Prostate gland (tissue), 2 donors: Measurements from ENCODE around the gene KIAA0040. TPM values are rescaled to one million over a fixed set of nuclear protein-coding genes. Genes with fewer than 3 reads are reported as not detected.

Experiments
- DNase-seq: peaks from one replicate; pipeline ENCODE4 v3.0.0-alpha.2; 2019; ENCODE audit warnings: low spot score
- H3K27ac ChIP-seq, 2 donors: fragments of 200-600 bp; sonication (generic); 2 replicates each; pipeline ENCODE4 v1.5.1; 2017 to 2019
- H3K27me3 ChIP-seq: fragments of 200-600 bp; sonication (generic); replicated peaks from 2 replicates; pipeline ENCODE4 v1.5.1; 2019; ENCODE audit not compliant: insufficient read depth
- H3K36me3 ChIP-seq, 2 donors: fragments of 200-600 bp; sonication (generic); 1 replicate in 1 of 2; 2 replicates in 1 of 2; pipeline versions ENCODE4 v1.5.1 to v1.8.1; 2017 to 2019
- H3K4me1 ChIP-seq: fragments of 200-600 bp; sonication (generic); replicated peaks from 2 replicates; pipeline ENCODE4 v1.5.1; 2019
- H3K4me3 ChIP-seq, 2 donors: fragments of 200-600 bp; sonication (generic); 2 replicates each; pipeline ENCODE4 v1.5.1; 2017 to 2019
- H3K9me3 ChIP-seq: fragments of 200-600 bp; sonication (generic); 2 replicates; pipeline ENCODE4 v1.5.1; 2017
- CTCF ChIP-seq, 4 experiments: fragments of 200-600 bp in 2 of 4; fragments of 450-650 bp in 2 of 4; sonication (generic) in 2 of 4; IDR thresholded peaks; 1 replicate in 3 of 4; 2 replicates in 1 of 4; pipeline ENCODE4 v1.5.1; 2016 to 2019; ENCODE audit warnings: antibody characterized with exemption in 4 of 4, mild to moderate bottlenecking in 2 of 4, moderate library complexity in 2 of 4
- POLR2A ChIP-seq: fragments of 450-650 bp; IDR thresholded peaks from one replicate; pipeline ENCODE4 v1.6.1; 2016; ENCODE audit warnings: antibody characterized with exemption, mild to moderate bottlenecking
- POLR2AphosphoS5 ChIP-seq: sonication (generic); formaldehyde crosslinking; IDR thresholded peaks from one replicate; pipeline ENCODE4 v1.6.1; 2017; ENCODE audit warnings: antibody characterized with exemption
- WGBS: methylation state at CpG from one replicate; pipeline ENCODE4 v1.1.5; 2018; 5-methylcytosine and 5-hydroxymethylcytosine counted together
- intact Hi-C: fragments of 100-400 bp; cut with DNase I; formaldehyde crosslinking; loops from one replicate; pipeline ENCODE4 v1.14.2; 2022
- total RNA-seq, 2 donors: library from RNA; depleted of rRNA; stranded (reverse); fragments of >200 nt; gene quantifications; one replicate each; pipeline ENCODE4 v1.1.0, GENCODE V29; 2016

Gene KIAA0040
- total RNA-seq, 2 donors from 2014 or later = 17.4 to 19.1 TPM

DNA sequence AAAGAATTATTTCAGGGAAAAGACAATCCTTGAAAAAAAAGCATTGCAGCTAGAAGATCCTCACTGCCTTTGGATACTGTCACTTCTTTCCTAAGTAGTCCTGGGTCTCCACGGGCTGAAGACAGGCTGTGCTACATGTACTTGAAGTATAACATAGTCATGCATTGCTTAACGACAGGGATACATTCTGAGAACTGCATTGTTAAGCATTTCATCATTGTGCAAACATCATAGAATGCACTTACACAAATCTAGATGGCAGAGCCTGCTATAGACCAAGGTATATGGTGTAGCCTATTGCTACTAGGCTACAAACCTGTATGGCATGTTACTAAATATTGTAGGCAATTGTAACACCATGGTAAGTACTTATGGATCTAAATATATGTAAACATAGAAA is 54.0 kb downstream of the KIAA0040 start:
- intact Hi-C loops = no loop called here
- Histone ChIP-seq H3K4me3 (no peak overlapping the region), H3K27ac (no peak overlapping the region), H3K36me3 (no peaks in the 10 kb centered on the region), H3K9me3 (no peaks in the 10 kb centered on the region), H3K27me3 (no peaks in the 10 kb centered on the region), H3K4me1 (no peaks in the 10 kb centered on the region)
- TF ChIP-seq CTCF (IDR thresholded peaks at IDR 0.05) (no peak), POLR2A (no peak), POLR2AphosphoS5 (no peak)
- DNase-seq = no peak
- 37% methylated on average over 2 of the region's 2 CpGs for WGBS

GRCh38 chr1:175137369-175137768 is 55.2 kb downstream of the KIAA0040 start:
- no peak for DNase-seq
- intact Hi-C loops = no loop called here
- Histone ChIP-seq H3K27me3 (no peaks in the 10 kb centered on the region), H3K36me3 (no peaks in the 10 kb centered on the region), H3K4me1 (no peaks in the 10 kb centered on the region), H3K4me3 (no peak overlapping the region), H3K27ac (no peak overlapping the region), H3K9me3 (no peaks in the 10 kb centered on the region)
- WGBS = 89% methylated on average over 1 of the region's 1 CpG
- TF ChIP-seq POLR2A (no peak), POLR2AphosphoS5 (no peak), CTCF (IDR thresholded peaks at IDR 0.05) (no peak)

DNA sequence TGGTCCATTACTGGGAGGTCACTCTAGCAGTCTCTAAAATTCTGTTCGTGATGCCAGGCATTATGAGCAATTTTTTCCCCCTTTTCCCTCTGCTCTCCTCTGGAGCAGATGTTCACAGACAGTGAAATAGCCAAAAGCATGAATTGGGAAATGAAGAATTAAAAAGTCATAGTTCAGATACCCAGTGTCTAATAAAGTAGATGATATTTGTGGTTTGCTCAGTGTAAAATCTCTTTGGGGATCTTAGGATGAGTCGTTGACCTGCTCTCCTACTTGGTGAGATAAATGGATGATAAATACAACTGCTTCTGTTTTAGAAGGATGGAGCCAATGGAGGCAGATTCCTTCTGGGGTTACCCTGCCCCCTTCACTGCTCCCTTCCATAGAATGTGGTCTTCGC is 56.3 kb downstream of the KIAA0040 start:
- DNase-seq = no peak
- intact Hi-C loops = no loop called here

GRCh38 chr1:175134500-175134899 is 58.1 kb downstream of the KIAA0040 start:
- 79% methylated on average over 1 of the region's 1 CpG for WGBS
- DNase-seq = no peak
- no peak overlapping the region for H3K27ac ChIP-seq
- no peaks in the 10 kb centered on the region for H3K36me3 ChIP-seq
- no peak for TF ChIP-seq POLR2AphosphoS5
- TF ChIP-seq CTCF (IDR thresholded peaks at IDR 0.05) = no peak
- TF ChIP-seq POLR2A = no peak
- no peaks in the 10 kb centered on the region for H3K9me3 ChIP-seq
- H3K27me3 ChIP-seq = no peaks in the 10 kb centered on the region
- H3K4me3 ChIP-seq = no peak overlapping the region
- H3K4me1 ChIP-seq = no peaks in the 10 kb centered on the region
- intact Hi-C loops = loop anchor here (5.0 kb wide), 1 partner anchor 112 kb away; the partner anchor contains the start of gene MRPS14

More for the DNA sequence above, 56.3 kb downstream of the KIAA0040 start:
- Histone ChIP-seq H3K27ac (no peak overlapping the region), H3K4me1 (no peaks in the 10 kb centered on the region), H3K4me3 (no peak overlapping the region), H3K9me3 (no peaks in the 10 kb centered on the region), H3K27me3 (no peaks in the 10 kb centered on the region), H3K36me3 (no peaks in the 10 kb centered on the region)
- WGBS = 69% methylated on average over 3 of the region's 3 CpGs
- no peak for TF ChIP-seq CTCF (IDR thresholded peaks at IDR 0.05)
- TF ChIP-seq POLR2AphosphoS5 = no peak
- TF ChIP-seq POLR2A = no peak

- TF ChIP-seq POLR2A = no peak
- no peak for TF ChIP-seq CTCF (IDR thresholded peaks at IDR 0.05)
- TF ChIP-seq POLR2AphosphoS5 = no peak
- no peaks in the 10 kb centered on the region for H3K27me3 ChIP-seq
- H3K27ac ChIP-seq = no peak overlapping the region
- intact Hi-C loops = loop anchor here (5.0 kb wide), 1 partner anchor 112 kb away; the partner anchor contains the start of gene MRPS14
- H3K4me1 ChIP-seq = no peaks in the 10 kb centered on the region
- no peak for DNase-seq
- no peaks in the 10 kb centered on the region for H3K36me3 ChIP-seq
- 90% methylated on average over 6 of the region's 6 CpGs for WGBS
- H3K9me3 ChIP-seq = no peaks in the 10 kb centered on the region
- H3K4me3 ChIP-seq = no peak overlapping the region
Measured at GRCh38 chr1:175133673-175134435, 58.7 kb downstream of the KIAA0040 start.
